Karpas-422 (cell line): ENCODE data around the gene PCNT. TPM values are rescaled to one million over a fixed set of nuclear protein-coding genes. Genes with fewer than 3 reads are reported as not detected.
"Not testable (repeated sequence)": the region's sequence is repeated elsewhere in the genome, so short reads cannot be mapped to it uniquely, and the experiment has no call there.

Experiments
- DNase-seq: peaks from one replicate; pipeline ENCODE4 v3.0.0-alpha.2; 2015
- H2AFZ ChIP-seq: fragments of 200-600 bp; sonication (generic); 2 replicates; pipeline ENCODE4 v1.6.1; 2014; ENCODE audit warnings: antibody characterized with exemption, low read length, mixed read lengths
- H3K27ac ChIP-seq: fragments of 200-600 bp; sonication (generic); 2 replicates; pipeline ENCODE4 v1.5.1; 2014; ENCODE audit warnings: mild to moderate bottlenecking, low read length, moderate library complexity
- H3K27me3 ChIP-seq: fragments of 200-600 bp; sonication (generic); 2 replicates; pipeline ENCODE4 v1.6.1; 2014; ENCODE audit warnings: low read length, mixed read lengths
- H3K36me3 ChIP-seq: fragments of 200-600 bp; sonication (generic); 2 replicates; pipeline ENCODE4 v1.6.1; 2014; ENCODE audit warnings: low read length, mixed read lengths; ENCODE audit not compliant: insufficient read depth
- H3K4me1 ChIP-seq: fragments of 200-600 bp; sonication (generic); 2 replicates; pipeline ENCODE4 v1.6.1; 2014; ENCODE audit warnings: mild to moderate bottlenecking, low read length, mixed read lengths
- H3K4me2 ChIP-seq: fragments of 200-600 bp; sonication (generic); 2 replicates; pipeline ENCODE4 v1.6.1; 2014; ENCODE audit warnings: low read length, low read depth, mild to moderate bottlenecking; ENCODE audit not compliant: poor library complexity, severe bottlenecking
- H3K4me3 ChIP-seq: fragments of 200-600 bp; sonication (generic); 2 replicates; pipeline ENCODE4 v1.5.1; 2014; ENCODE audit warnings: mild to moderate bottlenecking, antibody characterized with exemption, low read length, mixed read lengths
- H3K79me2 ChIP-seq: fragments of 200-600 bp; sonication (generic); 2 replicates; pipeline ENCODE4 v1.6.1; 2014; ENCODE audit warnings: mild to moderate bottlenecking, low read length, mixed read lengths
- H3K9ac ChIP-seq: fragments of 200-600 bp; sonication (generic); 2 replicates; pipeline ENCODE4 v1.6.0; 2014; ENCODE audit warnings: low read length
- H3K9me2 ChIP-seq: fragments of 200-600 bp; sonication (generic), shearing (Covaris generic); replicated peaks from 2 replicates; pipeline ENCODE4 v1.6.0; 2014; ENCODE audit warnings: mild to moderate bottlenecking, low read length, moderate library complexity; ENCODE audit not compliant: insufficient read depth
- H3K9me3 ChIP-seq: fragments of 300-700, 200-600 bp; sonication (generic); 2 replicates; pipeline ENCODE4 v1.6.1; 2014; ENCODE audit warnings: low read length, mixed read lengths
- H4K20me1 ChIP-seq: fragments of 200-600 bp; sonication (generic); 2 replicates; pipeline ENCODE4 v1.6.1; 2014; ENCODE audit warnings: mild to moderate bottlenecking, antibody characterized with exemption, low read length, low read depth; ENCODE audit not compliant: insufficient read depth
- total RNA-seq: library from RNA; depleted of rRNA; stranded (reverse); fragments of >200 nt; shearing (Covaris generic); gene quantifications from 2 replicates; pipeline ENCODE4 v1.2.3, GENCODE V29; 2014; ENCODE audit warnings: low replicate concordance

Gene PCNT
- total RNA-seq, 1 experiment from 2014 or later = 31.5 TPM

- Histone ChIP-seq H3K79me2 (peaks cover 10% of the 10 kb centered on the region), H3K9ac (no peak overlapping the region), H3K4me1 (no peaks in the 10 kb centered on the region), H3K36me3 (peaks cover 5% of the 10 kb centered on the region; the same call in 1 of the 2 replicates), H3K27me3 (no peaks in the 10 kb centered on the region), H2AFZ (no peak overlapping the region), H3K27ac (no peak overlapping the region), H4K20me1 (no peaks in the 10 kb centered on the region), H3K4me3 (no peak overlapping the region), H3K9me2 (no peaks in the 10 kb centered on the region), H3K9me3 (no peaks in the 10 kb centered on the region), H3K4me2 (no peak overlapping the region)
- no peak for DNase-seq
Measured at GRCh38 chr21:46429754-46430681, 106.1 kb downstream of the PCNT start.

- no peaks in the 10 kb centered on the region for H3K4me1 ChIP-seq
- H3K4me3 ChIP-seq = no peak overlapping the region
- H3K79me2 ChIP-seq = peaks cover 10% of the 10 kb centered on the region
- no peak overlapping the region for H3K4me2 ChIP-seq
- no peak overlapping the region for H3K9ac ChIP-seq
- H2AFZ ChIP-seq = no peak overlapping the region
- H3K27me3 ChIP-seq = no peaks in the 10 kb centered on the region
- no peaks in the 10 kb centered on the region for H3K9me3 ChIP-seq
- H3K9me2 ChIP-seq = no peaks in the 10 kb centered on the region
- H3K36me3 ChIP-seq = peaks cover 3% of the 10 kb centered on the region; the same call in 1 of the 2 replicates
- DNase-seq = no peak
- no peak overlapping the region for H3K27ac ChIP-seq
- no peaks in the 10 kb centered on the region for H4K20me1 ChIP-seq
Measured at GRCh38 chr21:46431448-46431847, 107.5 kb downstream of the PCNT start.

GRCh38 chr21:46431884-46432488, 108.0 kb downstream of the PCNT start:
- no peaks in the 10 kb centered on the region for H4K20me1 ChIP-seq
- H3K36me3 ChIP-seq = peaks cover 6% of the 10 kb centered on the region; the same call in 1 of the 2 replicates
- H3K9ac ChIP-seq = no peak overlapping the region

GRCh38 chr21:46433116-46433515, 109.2 kb downstream of the PCNT start:
- H4K20me1 ChIP-seq, H3K4me1 ChIP-seq, H3K4me2 ChIP-seq, H3K4me3 ChIP-seq, H3K79me2 ChIP-seq, H3K36me3 ChIP-seq, DNase-seq, H3K9ac ChIP-seq, H3K27me3 ChIP-seq, H3K27ac ChIP-seq, H3K9me2 ChIP-seq, H3K9me3 ChIP-seq, H2AFZ ChIP-seq: not testable (repeated sequence)

More at GRCh38 chr21:46431884-46432488, 108.0 kb downstream of the PCNT start:
- Histone ChIP-seq H3K9me2 (no peaks in the 10 kb centered on the region), H3K27me3 (no peaks in the 10 kb centered on the region), H3K9me3 (no peaks in the 10 kb centered on the region), H2AFZ (no peak overlapping the region), H3K79me2 (peaks cover 10% of the 10 kb centered on the region), H3K27ac (no peak overlapping the region), H3K4me1 (no peaks in the 10 kb centered on the region), H3K4me3 (no peak overlapping the region), H3K4me2 (no peak overlapping the region)
- DNase-seq = no peak

- H3K9ac ChIP-seq = no peak overlapping the region
- H2AFZ ChIP-seq = no peak overlapping the region
- no peaks in the 10 kb centered on the region for H4K20me1 ChIP-seq
- H3K4me3 ChIP-seq = no peak overlapping the region
- peaks cover 4% of the 10 kb centered on the region for H3K4me1 ChIP-seq
- DNase-seq = no peak
- no peak overlapping the region for H3K4me2 ChIP-seq
- no peaks in the 10 kb centered on the region for H3K9me3 ChIP-seq
- peaks cover 10% of the 10 kb centered on the region for H3K79me2 ChIP-seq
- H3K36me3 ChIP-seq = peaks cover 14% of the 10 kb centered on the region
- H3K27ac ChIP-seq = no peak overlapping the region
- no peaks in the 10 kb centered on the region for H3K27me3 ChIP-seq
- no peaks in the 10 kb centered on the region for H3K9me2 ChIP-seq
Measured at GRCh38 chr21:46434322-46434958, 110.5 kb downstream of the PCNT start.

GRCh38 chr21:46435786-46436227, 111.9 kb downstream of the PCNT start:
- Histone ChIP-seq H4K20me1 (no peaks in the 10 kb centered on the region), H3K9ac (no peak overlapping the region), H3K36me3 (peaks cover 19% of the 10 kb centered on the region)

GRCh38 chr21:46436621-46437020, 112.7 kb downstream of the PCNT start:
- no peaks in the 10 kb centered on the region for H4K20me1 ChIP-seq
- no peaks in the 10 kb centered on the region for H3K27me3 ChIP-seq
- H3K4me3 ChIP-seq = no peak overlapping the region
- H3K27ac ChIP-seq = no peak overlapping the region
- peaks cover 15% of the 10 kb centered on the region for H3K4me1 ChIP-seq
- no peaks in the 10 kb centered on the region for H3K9me2 ChIP-seq
- DNase-seq = no peak
- H3K79me2 ChIP-seq = peaks cover 10% of the 10 kb centered on the region
- H3K9ac ChIP-seq = no peak overlapping the region
- H3K36me3 ChIP-seq = peaks cover 19% of the 10 kb centered on the region
- H3K4me2 ChIP-seq = no peak overlapping the region
- no peak overlapping the region for H2AFZ ChIP-seq
- H3K9me3 ChIP-seq = no peaks in the 10 kb centered on the region

More at GRCh38 chr21:46435786-46436227, 111.9 kb downstream of the PCNT start:
- H3K79me2 ChIP-seq = peaks cover 10% of the 10 kb centered on the region
- H3K4me2 ChIP-seq = no peak overlapping the region
- no peaks in the 10 kb centered on the region for H3K9me3 ChIP-seq
- DNase-seq = no peak
- no peaks in the 10 kb centered on the region for H3K9me2 ChIP-seq
- H2AFZ ChIP-seq = no peak overlapping the region
- no peaks in the 10 kb centered on the region for H3K27me3 ChIP-seq
- H3K27ac ChIP-seq = no peak overlapping the region
- peaks cover 15% of the 10 kb centered on the region for H3K4me1 ChIP-seq
- H3K4me3 ChIP-seq = no peak overlapping the region

GRCh38 chr21:46437096-46437498, 113.1 kb downstream of the PCNT start:
- Histone ChIP-seq H3K27ac (no peak overlapping the region), H3K36me3 (peaks cover 19% of the 10 kb centered on the region), H3K4me1 (peaks cover 15% of the 10 kb centered on the region), H2AFZ (no peak overlapping the region), H3K9me2 (no peaks in the 10 kb centered on the region), H4K20me1 (no peaks in the 10 kb centered on the region), H3K9ac (no peak overlapping the region), H3K27me3 (no peaks in the 10 kb centered on the region), H3K4me2 (no peak overlapping the region), H3K79me2 (peaks cover 10% of the 10 kb centered on the region), H3K9me3 (no peaks in the 10 kb centered on the region), H3K4me3 (no peak overlapping the region)
- DNase-seq = no peak
